ENCODE data around the gene EPHB3.

DNA sequence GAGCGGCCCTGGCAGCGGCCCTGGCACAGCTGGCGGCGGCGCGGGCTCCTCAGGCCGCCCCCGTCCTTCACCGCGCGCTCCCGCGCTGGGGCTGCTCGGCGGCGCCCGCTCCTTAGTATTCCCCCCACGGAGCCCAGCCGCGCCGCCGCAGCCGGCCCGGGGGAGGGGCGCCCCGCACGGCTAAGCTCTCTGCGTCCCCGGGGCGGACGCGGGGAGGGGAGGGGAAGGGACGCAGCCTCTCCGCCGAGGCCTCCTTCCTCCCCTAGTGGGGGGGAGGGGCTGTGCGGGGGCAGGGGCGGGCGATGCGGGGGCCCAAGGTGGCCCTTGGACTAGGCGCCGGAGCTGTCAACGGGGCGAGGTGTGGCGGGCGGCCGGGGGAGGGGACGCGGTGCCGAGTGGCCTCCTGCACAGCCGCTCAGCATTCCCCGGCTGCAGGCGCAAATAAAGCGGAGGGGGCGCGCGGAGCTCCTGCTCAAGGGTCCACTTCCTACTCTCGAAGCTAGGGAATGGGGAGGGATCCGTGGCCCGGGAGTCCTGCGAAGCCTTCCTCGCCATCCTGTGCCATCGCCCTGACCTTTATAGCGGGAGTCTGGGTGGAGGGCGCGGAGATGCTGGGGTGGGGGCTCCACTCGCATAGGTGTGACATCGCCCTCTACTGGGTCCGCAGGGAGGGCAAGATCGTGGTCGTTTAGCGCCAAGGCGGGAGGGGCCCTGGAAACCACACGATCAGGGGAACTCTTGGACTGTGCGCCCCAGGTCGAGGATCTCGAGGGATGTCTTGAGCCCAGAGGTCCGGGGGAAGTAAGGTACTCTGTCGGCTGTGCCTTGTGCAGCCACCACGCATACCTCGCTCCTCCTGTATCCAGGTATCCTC is 22.2 kb downstream of the EPHB3 start:
- no peak for TF ChIP-seq POLR2A (IDR thresholded peaks at IDR 0.05)
- TF ChIP-seq, protein P1, sequence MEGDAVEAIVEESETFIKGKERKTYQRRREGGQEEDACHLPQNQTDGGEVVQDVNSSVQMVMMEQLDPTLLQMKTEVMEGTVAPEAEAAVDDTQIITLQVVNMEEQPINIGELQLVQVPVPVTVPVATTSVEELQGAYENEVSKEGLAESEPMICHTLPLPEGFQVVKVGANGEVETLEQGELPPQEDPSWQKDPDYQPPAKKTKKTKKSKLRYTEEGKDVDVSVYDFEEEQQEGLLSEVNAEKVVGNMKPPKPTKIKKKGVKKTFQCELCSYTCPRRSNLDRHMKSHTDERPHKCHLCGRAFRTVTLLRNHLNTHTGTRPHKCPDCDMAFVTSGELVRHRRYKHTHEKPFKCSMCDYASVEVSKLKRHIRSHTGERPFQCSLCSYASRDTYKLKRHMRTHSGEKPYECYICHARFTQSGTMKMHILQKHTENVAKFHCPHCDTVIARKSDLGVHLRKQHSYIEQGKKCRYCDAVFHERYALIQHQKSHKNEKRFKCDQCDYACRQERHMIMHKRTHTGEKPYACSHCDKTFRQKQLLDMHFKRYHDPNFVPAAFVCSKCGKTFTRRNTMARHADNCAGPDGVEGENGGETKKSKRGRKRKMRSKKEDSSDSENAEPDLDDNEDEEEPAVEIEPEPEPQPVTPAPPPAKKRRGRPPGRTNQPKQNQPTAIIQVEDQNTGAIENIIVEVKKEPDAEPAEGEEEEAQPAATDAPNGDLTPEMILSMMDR (IDR thresholded peaks at IDR 0.05) = no peak
